HepG2 (cell line): Measurements from ENCODE around the gene ZBP1. TPM values are rescaled to one million over a fixed set of nuclear protein-coding genes. Genes with fewer than 3 reads are reported as not detected.
A peak's percentile ranks its signal among the peaks of the same experiment; 100 is the strongest.

Source experiments
- EED ChIP-seq: sonication (generic); formaldehyde crosslinking; IDR thresholded peaks from 2 replicates; pipeline ENCODE4 v1.5.0; 2020; ENCODE audit warnings: mild to moderate bottlenecking, missing genetic modification reagents
- ESRRA ChIP-seq: sonication (generic); formaldehyde crosslinking; IDR thresholded peaks from 2 replicates; pipeline ENCODE4 v1.5.1; 2020; ENCODE audit warnings: mild to moderate bottlenecking, low read depth, missing genetic modification reagents
- FOXK2 ChIP-seq: fragments of 450-650 bp; IDR thresholded peaks from 2 replicates; pipeline ENCODE4 v1.6.1; 2016
- GABPA ChIP-seq, 2 experiments: IDR thresholded peaks; 2 replicates each; pipeline ENCODE4 v1.6.1; 2011 to 2016; ENCODE audit warnings: low read depth in 2 of 2, low read length in 1 of 2, missing biosample characterization in 1 of 2, missing genetic modification characterization in 1 of 2
- GLI4 ChIP-seq: sonication (generic); formaldehyde crosslinking; IDR thresholded peaks from 2 replicates; pipeline ENCODE4 v1.5.1; 2020; ENCODE audit warnings: missing genetic modification reagents, mild to moderate bottlenecking, moderate library complexity, borderline replicate concordance
- HDAC6 ChIP-seq: fragments of 200-600 bp; sonication (generic); IDR thresholded peaks from 2 replicates; pipeline ENCODE4 v1.7.0; 2017; ENCODE audit warnings: mild to moderate bottlenecking, antibody characterized with exemption, low read length, low read depth
- HOXA5 ChIP-seq: sonication (generic); formaldehyde crosslinking; IDR thresholded peaks from 2 replicates; pipeline ENCODE4 v1.4.0; 2020; ENCODE audit warnings: missing genetic modification reagents
- KLF16 ChIP-seq, 2 experiments: sonication (generic) in 1 of 2; formaldehyde crosslinking in 1 of 2; IDR thresholded peaks; 2 replicates each; pipeline versions ENCODE4 v1.6.1 to v1.8.0; 2016 to 2023; ENCODE audit warnings: missing genetic modification reagents in 2 of 2, missing compliant biosample characterization in 1 of 2
- MYNN ChIP-seq: sonication (generic); formaldehyde crosslinking; IDR thresholded peaks from 2 replicates; pipeline ENCODE4 v1.4.0; 2020; ENCODE audit warnings: mild to moderate bottlenecking, low read depth, missing genetic modification reagents
- NFYB ChIP-seq: sonication (generic); formaldehyde crosslinking; IDR thresholded peaks from 2 replicates; pipeline ENCODE4 v1.4.0; 2020; ENCODE audit warnings: missing genetic modification reagents
- RAD51 ChIP-seq: fragments of 450-650 bp; IDR thresholded peaks from 2 replicates; pipeline ENCODE4 v1.6.1; 2016; ENCODE audit warnings: borderline replicate concordance
- SMC3 ChIP-seq: IDR thresholded peaks from 2 replicates; pipeline ENCODE4 v1.6.1; 2011; ENCODE audit warnings: low read length, improper control_type of control experiment
- SP4 ChIP-seq: sonication (generic); formaldehyde crosslinking; IDR thresholded peaks from 2 replicates; pipeline ENCODE4 v1.8.1; 2023; ENCODE audit warnings: mild to moderate bottlenecking, missing genetic modification reagents
- TBX3 ChIP-seq: fragments of 450-650 bp; IDR thresholded peaks from 2 replicates; pipeline ENCODE4 v1.6.1; 2017; ENCODE audit warnings: antibody characterized with exemption, mild to moderate bottlenecking, inconsistent platforms, borderline replicate concordance
- ZFP90 ChIP-seq: sonication (generic); formaldehyde crosslinking; IDR thresholded peaks from 2 replicates; pipeline ENCODE4 v1.8.0; 2022; ENCODE audit warnings: missing genetic modification reagents, mild to moderate bottlenecking, inconsistent platforms, borderline replicate concordance
- ZNF253 ChIP-seq: sonication (generic); formaldehyde crosslinking; IDR thresholded peaks from 2 replicates; pipeline ENCODE4 v1.8.0; 2022; ENCODE audit warnings: mild to moderate bottlenecking, missing genetic modification reagents, borderline replicate concordance
- ZNF326 ChIP-seq: sonication (generic); formaldehyde crosslinking; IDR thresholded peaks from 2 replicates; pipeline ENCODE4 v1.4.0; 2020; ENCODE audit warnings: missing genetic modification reagents, borderline replicate concordance
- ZNF331 ChIP-seq: sonication (generic); formaldehyde crosslinking; IDR thresholded peaks from 2 replicates; pipeline ENCODE4 v1.4.0; 2020; ENCODE audit warnings: missing genetic modification reagents
- ZNF432 ChIP-seq: sonication (generic); formaldehyde crosslinking; IDR thresholded peaks from 2 replicates; pipeline ENCODE4 v1.5.0; 2020; ENCODE audit warnings: missing genetic modification reagents, mild to moderate bottlenecking, borderline replicate concordance
- ZNF550 ChIP-seq: sonication (generic); formaldehyde crosslinking; IDR thresholded peaks from 2 replicates; pipeline ENCODE4 v1.4.0; 2020; ENCODE audit warnings: mild to moderate bottlenecking, missing genetic modification reagents, borderline replicate concordance
- ZSCAN31 ChIP-seq: sonication (generic); formaldehyde crosslinking; IDR thresholded peaks from 2 replicates; pipeline ENCODE4 v1.5.0; 2020; ENCODE audit warnings: low read depth, mild to moderate bottlenecking, missing genetic modification reagents
- polyA plus RNA-seq, 8 experiments: library from polyadenylated mRNA; depleted of rRNA in 3 of 8; stranded (reverse) in 7 of 8; unstranded in 1 of 8; fragments of >200 nt; fragmentation: Illumina TruSeq in 4 of 8; extraction: Trizol in 4 of 8; gene quantifications; 2 replicates each; pipeline versions ENCODE4 v1.2.1 to v1.2.3, GENCODE V29; 2011 to 2016; ENCODE audit warnings: low read depth in 4 of 8, missing spikeins in 1 of 8, mixed read lengths in 1 of 8; ENCODE audit not compliant: insufficient read depth in 1 of 8
- total RNA-seq, 5 experiments: library from RNA; depleted of rRNA; stranded (reverse); fragments of >200 nt; fragmentation: Illumina TruSeq; extraction: Trizol; gene quantifications; 2 replicates each; pipeline ENCODE4 v1.2.3, GENCODE V29; 2016; ENCODE audit warnings: low read depth in 1 of 5
- TF ChIP-seq, protein P1 (sequence below): sonication (generic); formaldehyde crosslinking; IDR thresholded peaks from 2 replicates; pipeline ENCODE4 v1.5.0; 2020; ENCODE audit warnings: mild to moderate bottlenecking, missing genetic modification reagents
- TF ChIP-seq, protein P2 (sequence below): sonication (generic); formaldehyde crosslinking; IDR thresholded peaks from 2 replicates; pipeline ENCODE4 v1.4.0; 2020; ENCODE audit warnings: mild to moderate bottlenecking, missing genetic modification reagents
- TF ChIP-seq, protein P3 (sequence below): sonication (generic); formaldehyde crosslinking; IDR thresholded peaks from 2 replicates; pipeline ENCODE4 v1.5.0; 2020; ENCODE audit warnings: missing genetic modification reagents
- TF ChIP-seq, protein P4 (sequence below): sonication (generic); formaldehyde crosslinking; IDR thresholded peaks from 2 replicates; pipeline ENCODE4 v1.8.1; 2023; ENCODE audit warnings: mild to moderate bottlenecking, moderate library complexity, missing genetic modification reagents
- TF ChIP-seq, protein P5 (sequence below): sonication (generic); formaldehyde crosslinking; IDR thresholded peaks from 2 replicates; pipeline ENCODE4 v1.5.0; 2020; ENCODE audit warnings: missing genetic modification reagents

The ZBP1 gene
- total and polyA plus RNA-seq, 2 of the 13 experiments (the other 11 are each of a cell fraction or from before 2014, with no cell fraction given), result not detected

GRCh38 chr20:57586370-57586793 lies 33.8 kb downstream of the ZBP1 start (continued):
- TF ChIP-seq, protein P1, sequence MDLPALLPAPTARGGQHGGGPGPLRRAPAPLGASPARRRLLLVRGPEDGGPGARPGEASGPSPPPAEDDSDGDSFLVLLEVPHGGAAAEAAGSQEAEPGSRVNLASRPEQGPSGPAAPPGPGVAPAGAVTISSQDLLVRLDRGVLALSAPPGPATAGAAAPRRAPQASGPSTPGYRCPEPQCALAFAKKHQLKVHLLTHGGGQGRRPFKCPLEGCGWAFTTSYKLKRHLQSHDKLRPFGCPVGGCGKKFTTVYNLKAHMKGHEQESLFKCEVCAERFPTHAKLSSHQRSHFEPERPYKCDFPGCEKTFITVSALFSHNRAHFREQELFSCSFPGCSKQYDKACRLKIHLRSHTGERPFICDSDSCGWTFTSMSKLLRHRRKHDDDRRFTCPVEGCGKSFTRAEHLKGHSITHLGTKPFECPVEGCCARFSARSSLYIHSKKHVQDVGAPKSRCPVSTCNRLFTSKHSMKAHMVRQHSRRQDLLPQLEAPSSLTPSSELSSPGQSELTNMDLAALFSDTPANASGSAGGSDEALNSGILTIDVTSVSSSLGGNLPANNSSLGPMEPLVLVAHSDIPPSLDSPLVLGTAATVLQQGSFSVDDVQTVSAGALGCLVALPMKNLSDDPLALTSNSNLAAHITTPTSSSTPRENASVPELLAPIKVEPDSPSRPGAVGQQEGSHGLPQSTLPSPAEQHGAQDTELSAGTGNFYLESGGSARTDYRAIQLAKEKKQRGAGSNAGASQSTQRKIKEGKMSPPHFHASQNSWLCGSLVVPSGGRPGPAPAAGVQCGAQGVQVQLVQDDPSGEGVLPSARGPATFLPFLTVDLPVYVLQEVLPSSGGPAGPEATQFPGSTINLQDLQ, result no peak
- TF ChIP-seq ZNF326 (no peak), ZFP90 (CRISPR knock-in tag) (no peak), ZSCAN31 (no peak), SP4 (CRISPR knock-in tag) (no peak), RAD51 (no peak), TBX3 (no peak), KLF16 (CRISPR knock-in tag; IDR thresholded peaks at IDR 0.05) (no peak), EED (no peak), SMC3 (no peak; the same call in 1 of the 2 replicates), FOXK2 (no peak), ZNF550 (CRISPR knock-in tag) (no peak), MYNN (CRISPR knock-in tag) (no peak), ZNF331 (CRISPR knock-in tag) (0 out of 2 replicates have a peak, but pooled peaks have one; percentile 77), GABPA (IDR thresholded peaks at IDR 0.05; ENCODE audit: low read depth, low read length) (no peak), GABPA (CRISPR knock-in tag; IDR thresholded peaks at IDR 0.05; ENCODE audit: low read depth) (peak; percentile 35; the same call in 1 of the 2 replicates), ZNF253 (no peak), HOXA5 (CRISPR knock-in tag) (no peak), NFYB (CRISPR knock-in tag) (no peak), HDAC6 (no peak), GLI4 (CRISPR knock-in tag) (no peak), ESRRA (peak; percentile 89; the same call in 1 of the 2 replicates), ZNF432 (CRISPR knock-in tag) (no peak)
- TF ChIP-seq, protein P2, sequence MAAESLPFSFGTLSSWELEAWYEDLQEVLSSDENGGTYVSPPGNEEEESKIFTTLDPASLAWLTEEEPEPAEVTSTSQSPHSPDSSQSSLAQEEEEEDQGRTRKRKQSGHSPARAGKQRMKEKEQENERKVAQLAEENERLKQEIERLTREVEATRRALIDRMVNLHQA, result no peak
- TF ChIP-seq, protein P3, sequence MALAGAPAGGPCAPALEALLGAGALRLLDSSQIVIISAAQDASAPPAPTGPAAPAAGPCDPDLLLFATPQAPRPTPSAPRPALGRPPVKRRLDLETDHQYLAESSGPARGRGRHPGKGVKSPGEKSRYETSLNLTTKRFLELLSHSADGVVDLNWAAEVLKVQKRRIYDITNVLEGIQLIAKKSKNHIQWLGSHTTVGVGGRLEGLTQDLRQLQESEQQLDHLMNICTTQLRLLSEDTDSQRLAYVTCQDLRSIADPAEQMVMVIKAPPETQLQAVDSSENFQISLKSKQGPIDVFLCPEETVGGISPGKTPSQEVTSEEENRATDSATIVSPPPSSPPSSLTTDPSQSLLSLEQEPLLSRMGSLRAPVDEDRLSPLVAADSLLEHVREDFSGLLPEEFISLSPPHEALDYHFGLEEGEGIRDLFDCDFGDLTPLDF (CRISPR knock-in tag), result no peak; the same call in 1 of the 2 replicates
- TF ChIP-seq, protein P4, sequence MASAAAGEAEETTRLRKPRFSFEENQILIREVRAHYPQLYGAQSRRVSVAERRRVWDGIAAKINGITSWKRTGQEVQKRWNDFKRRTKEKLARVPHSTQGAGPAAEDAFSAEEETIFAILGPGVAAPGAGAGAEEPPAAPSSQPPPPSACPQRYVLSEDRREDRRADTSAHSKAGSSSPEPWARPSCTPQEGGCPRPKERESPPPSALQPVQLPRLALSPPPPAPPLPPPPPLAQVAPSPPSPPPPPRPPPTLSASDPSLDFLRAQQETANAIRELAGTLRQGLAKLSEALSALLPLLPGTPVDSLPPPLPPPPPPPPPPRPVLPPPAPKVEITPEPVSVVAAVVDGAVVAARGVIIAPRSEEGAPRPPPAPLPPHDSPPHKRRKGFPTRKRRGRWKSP (CRISPR knock-in tag), result no peak
- TF ChIP-seq, protein P5, sequence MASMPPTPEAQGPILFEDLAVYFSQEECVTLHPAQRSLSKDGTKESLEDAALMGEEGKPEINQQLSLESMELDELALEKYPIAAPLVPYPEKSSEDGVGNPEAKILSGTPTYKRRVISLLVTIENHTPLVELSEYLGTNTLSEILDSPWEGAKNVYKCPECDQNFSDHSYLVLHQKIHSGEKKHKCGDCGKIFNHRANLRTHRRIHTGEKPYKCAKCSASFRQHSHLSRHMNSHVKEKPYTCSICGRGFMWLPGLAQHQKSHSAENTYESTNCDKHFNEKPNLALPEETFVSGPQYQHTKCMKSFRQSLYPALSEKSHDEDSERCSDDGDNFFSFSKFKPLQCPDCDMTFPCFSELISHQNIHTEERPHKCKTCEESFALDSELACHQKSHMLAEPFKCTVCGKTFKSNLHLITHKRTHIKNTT (CRISPR knock-in tag), result no peak
